ENCODE results near the gene DEK. TPM values are rescaled to one million over a fixed set of nuclear protein-coding genes. Genes with fewer than 3 reads are reported as not detected.

Gene DEK
- total and polyA plus RNA-seq, 2 of the 13 experiments (the other 11 are each of a cell fraction or from before 2014, with no cell fraction given) = 53.2 to 276 TPM

DNA sequence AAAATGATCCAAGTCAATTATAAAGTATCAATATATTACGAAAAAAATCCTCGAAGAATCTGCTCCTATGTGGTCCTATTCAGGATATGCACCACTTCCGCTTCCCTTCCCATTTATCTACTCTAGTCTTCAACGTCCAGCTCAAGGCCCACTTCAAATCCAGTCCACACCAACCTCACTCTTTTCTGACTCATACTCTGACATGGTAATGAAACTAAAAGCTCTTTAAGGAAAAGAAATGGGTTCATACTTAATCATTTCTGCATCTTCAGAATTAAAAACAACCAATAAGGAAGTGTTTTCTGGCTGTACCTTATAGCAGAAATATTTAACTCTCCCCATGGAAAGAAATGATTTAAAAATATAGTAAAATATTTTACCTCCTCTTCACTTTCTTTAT is 15.1 kb downstream of the DEK start:
- Histone ChIP-seq H3K4me1 (ENCODE audit: insufficient read depth, low read length) (no peaks in the 10 kb centered on the region), H3K36me3 (replicated peaks in 1 of 2; ENCODE audit: control insufficient read depth in 1 of 2, insufficient read depth in 2 of 2, low read length in 2 of 2) (peaks cover 14 to 95% of the 10 kb centered on the region in 2 experiments), H3K79me2 (ENCODE audit: insufficient read depth, low read length) (peaks cover 36% of the 10 kb centered on the region), H3K9me3 (ENCODE audit: low read length) (no peaks in the 10 kb centered on the region), H3K27ac (ENCODE audit: extremely low read length, insufficient read depth, low read length) (no peak overlapping the region), H3K27me3 (ENCODE audit: control insufficient read depth in 1 of 2, insufficient read depth in 2 of 2, low read length in 2 of 2) (no peaks in the 10 kb centered on the region), H3K4me3 (replicated peaks in 1 of 3; ENCODE audit: insufficient read depth in 1 of 3, low read depth in 2 of 3, low read length in 3 of 3) (no peak overlapping the region), H3K4me2 (ENCODE audit: low read depth, low read length) (no peak overlapping the region), H4K20me1 (ENCODE audit: insufficient read depth, low read length) (0 out of 2 replicates have a peak, but pooled peaks cover 7% of the 10 kb centered on the region), H2AFZ (ENCODE audit: low read length) (no peak overlapping the region), H3K9ac (ENCODE audit: insufficient read depth, low read depth, low read length) (no peak overlapping the region)
- 99% methylated on average over 4 of the region's 4 CpGs for WGBS (ENCODE audit: low lambda C conversion rate)
- ChIA-PET POLR2A (interaction anchor here (0.7 to 1.2 kb wide), 2 partner anchors 11 to 15 kb away, joined by 3 to 5 read pairs; partner anchors contain the start of gene DEK), CTCF (ENCODE audit: low intra/inter-chr PET ratio, low total read pairs) (no interaction called here)
- TF ChIP-seq KLF12 (CRISPR knock-in tag; IDR thresholded peaks at IDR 0.05; ENCODE audit: borderline replicate concordance) (no peak), ZEB1 (IDR thresholded peaks at IDR 0.05; ENCODE audit: insufficient replicate concordance, low read depth) (no peak)
- no peak for FAIRE-seq
- BruUV-seq (replicated peaks) = TSS peak; percentile 5
- ATAC-seq = no peak
- intact Hi-C loops (cut with micrococcal nuclease; ENCODE audit: unreplicated experiment) = no loop called here
- in situ Hi-C loops (cut with HindIII; ENCODE audit: extremely low pct_ligation_motif_present, low pct_unique_long_range_greater_than_20kb) = no loop called here
- DNase-seq (ENCODE audit: low spot score) = no peak

GRCh38 chr6:18248698-18249097 is 15.6 kb downstream of the DEK start:
- Histone ChIP-seq H4K20me1 (ENCODE audit: insufficient read depth, low read length) (0 out of 2 replicates have a peak, but pooled peaks cover 7% of the 10 kb centered on the region), H2AFZ (ENCODE audit: low read length) (no peak overlapping the region), H3K36me3 (replicated peaks in 1 of 2; ENCODE audit: control insufficient read depth in 1 of 2, insufficient read depth in 2 of 2, low read length in 2 of 2) (peaks cover 12 to 92% of the 10 kb centered on the region in 2 experiments; a peak in 4 of 5 replicates), H3K9ac (ENCODE audit: insufficient read depth, low read depth, low read length) (no peak overlapping the region), H3K27ac (ENCODE audit: extremely low read length, insufficient read depth, low read length) (no peak overlapping the region), H3K9me3 (ENCODE audit: low read length) (no peaks in the 10 kb centered on the region), H3K4me2 (ENCODE audit: low read depth, low read length) (no peak overlapping the region), H3K27me3 (ENCODE audit: control insufficient read depth in 1 of 2, insufficient read depth in 2 of 2, low read length in 2 of 2) (no peaks in the 10 kb centered on the region), H3K79me2 (ENCODE audit: insufficient read depth, low read length) (peaks cover 32% of the 10 kb centered on the region), H3K4me3 (replicated peaks in 1 of 3; ENCODE audit: insufficient read depth in 1 of 3, low read depth in 2 of 3, low read length in 3 of 3) (no peak overlapping the region), H3K4me1 (ENCODE audit: insufficient read depth, low read length) (no peaks in the 10 kb centered on the region)
- WGBS (ENCODE audit: low lambda C conversion rate) = 91% methylated on average over 2 of the region's 2 CpGs
- in situ Hi-C loops (cut with HindIII; ENCODE audit: extremely low pct_ligation_motif_present, low pct_unique_long_range_greater_than_20kb) (no loop called here), intact Hi-C loops (cut with micrococcal nuclease; ENCODE audit: unreplicated experiment) (no loop called here)
- BruUV-seq (replicated peaks) = no TSS peak
- FAIRE-seq (no peak), DNase-seq (ENCODE audit: low spot score) (no peak), ATAC-seq (no peak)
- no peak for TF ChIP-seq ZNF660 (CRISPR knock-in tag; IDR thresholded peaks at IDR 0.05; ENCODE audit: borderline replicate concordance, low read depth)
- 0 out of 4 replicates have a peak, but pooled peaks of 1 of the 2 experiments have one; percentile 11 for TF ChIP-seq MAFK (conservative IDR thresholded peaks at IDR 0.05 in 1 of 2, IDR thresholded peaks at IDR 0.05 in 1 of 2; ENCODE audit: low read length in 2 of 2)
- TF ChIP-seq CCDC6 (CRISPR knock-in tag; IDR thresholded peaks at IDR 0.05) = no peak
- no peak for TF ChIP-seq ZNF20 (CRISPR knock-in tag; IDR thresholded peaks at IDR 0.05)
- TF ChIP-seq AHDC1 (CRISPR knock-in tag; IDR thresholded peaks at IDR 0.05; ENCODE audit: borderline replicate concordance) = no peak
- no peak for TF ChIP-seq ZSCAN22 (CRISPR knock-in tag; IDR thresholded peaks at IDR 0.05)
- no peak for TF ChIP-seq AHR (CRISPR knock-in tag; IDR thresholded peaks at IDR 0.05)
- TF ChIP-seq ZNF205 (CRISPR knock-in tag; IDR thresholded peaks at IDR 0.05) = no peak
- ChIA-PET POLR2A (no interaction called here), CTCF (ENCODE audit: low intra/inter-chr PET ratio, low total read pairs) (no interaction called here)
